HepG2 (cell line): ENCODE results near the gene GTF2I. TPM values are rescaled to one million over a fixed set of nuclear protein-coding genes. Genes with fewer than 3 reads are reported as not detected.

ENCODE experiments used
- EP300 ChIP-seq, 3 experiments: sonication (generic) in 1 of 3; formaldehyde crosslinking in 1 of 3; IDR thresholded peaks; 2 replicates each; pipeline versions ENCODE4 v1.5.1 to v1.6.1; 2011 to 2020; ENCODE audit warnings: low read depth in 2 of 3, low read length in 2 of 3, borderline replicate concordance in 1 of 3, improper control_type of control experiment in 1 of 3, mild to moderate bottlenecking in 1 of 3, missing genetic modification reagents in 1 of 3, moderate library complexity in 1 of 3
- FOXM1 ChIP-seq: sonication (generic); formaldehyde crosslinking; IDR thresholded peaks from 2 replicates; pipeline ENCODE4 v1.5.0; 2020; ENCODE audit warnings: missing genetic modification reagents
- FOXO1 ChIP-seq: sonication (generic); formaldehyde crosslinking; IDR thresholded peaks from 2 replicates; pipeline ENCODE4 v1.4.0; 2020; ENCODE audit warnings: missing genetic modification reagents
- FOXP1 ChIP-seq, 2 experiments: fragments of 450-650 bp in 1 of 2; IDR thresholded peaks; 2 replicates each; pipeline ENCODE4 v1.6.1; 2017 to 2018; ENCODE audit warnings: antibody characterized with exemption in 1 of 2
- KAT8 ChIP-seq: IDR thresholded peaks from 2 replicates; pipeline ENCODE4 v1.6.1; 2016; ENCODE audit warnings: missing genetic modification reagents, missing compliant biosample characterization
- KDM6A ChIP-seq: IDR thresholded peaks from 2 replicates; pipeline ENCODE4 v1.6.1; 2016; ENCODE audit warnings: low read depth
- RELA ChIP-seq: sonication (generic); formaldehyde crosslinking; IDR thresholded peaks from 2 replicates; pipeline ENCODE4 v1.4.0; 2020; ENCODE audit warnings: missing genetic modification reagents
- SALL1 ChIP-seq: sonication (generic); formaldehyde crosslinking; IDR thresholded peaks from 2 replicates; pipeline ENCODE4 v1.8.0; 2022; ENCODE audit warnings: mild to moderate bottlenecking, missing genetic modification reagents
- SALL2 ChIP-seq: sonication (generic); formaldehyde crosslinking; IDR thresholded peaks from 2 replicates; pipeline ENCODE4 v1.8.1; 2023; ENCODE audit warnings: mild to moderate bottlenecking, missing genetic modification reagents, inconsistent platforms
- SOX13 ChIP-seq, 3 experiments: fragments of 450-650 bp in 1 of 3; sonication (generic) in 1 of 3; formaldehyde crosslinking in 1 of 3; IDR thresholded peaks in 2 of 3; conservative IDR thresholded peaks in 1 of 3; 2 replicates each; pipeline versions ENCODE4 v1.5.0 to v1.6.1; 2016 to 2020; ENCODE audit warnings: antibody characterized with exemption in 1 of 3, mild to moderate bottlenecking in 1 of 3, missing compliant biosample characterization in 1 of 3, missing genetic modification reagents in 1 of 3, moderate library complexity in 1 of 3
- TBL1XR1 ChIP-seq: fragments of 150-350 bp; IDR thresholded peaks from 2 replicates; pipeline ENCODE4 v1.6.1; 2014; ENCODE audit warnings: borderline replicate concordance, low read length; ENCODE audit not compliant: partially characterized antibody
- TFAP4 ChIP-seq: sonication (generic); IDR thresholded peaks from 2 replicates; pipeline ENCODE4 v1.6.1; 2016; ENCODE audit warnings: low read depth, borderline replicate concordance
- TGIF2 ChIP-seq: IDR thresholded peaks from 2 replicates; pipeline ENCODE4 v1.6.1; 2016; ENCODE audit warnings: control low read depth, missing compliant biosample characterization
- THRA ChIP-seq: sonication (generic); formaldehyde crosslinking; IDR thresholded peaks from 2 replicates; pipeline ENCODE4 v1.4.0; 2020; ENCODE audit warnings: missing genetic modification reagents, borderline replicate concordance
- XRCC5 ChIP-seq: fragments of 200-400 bp; formaldehyde crosslinking; optimal IDR thresholded peaks from 2 replicates; pipeline ENCODE3; 2017; ENCODE audit warnings: mild to moderate bottlenecking, low read length
- ZNF160 ChIP-seq: sonication (generic); formaldehyde crosslinking; IDR thresholded peaks from 2 replicates; pipeline ENCODE4 v1.8.0; 2022; ENCODE audit warnings: mild to moderate bottlenecking, inconsistent platforms, missing genetic modification reagents
- ZNF264 ChIP-seq: sonication (generic); formaldehyde crosslinking; IDR thresholded peaks from 2 replicates; pipeline ENCODE4 v1.4.0; 2020; ENCODE audit warnings: missing genetic modification reagents
- ZNF281 ChIP-seq: sonication (generic); formaldehyde crosslinking; IDR thresholded peaks from 2 replicates; pipeline ENCODE4 v1.4.0; 2020; ENCODE audit warnings: missing genetic modification reagents, borderline replicate concordance
- ZNF333 ChIP-seq: sonication (generic); formaldehyde crosslinking; IDR thresholded peaks from 2 replicates; pipeline ENCODE4 v1.4.0; 2020; ENCODE audit warnings: mild to moderate bottlenecking, missing genetic modification reagents, borderline replicate concordance
- ZNF558 ChIP-seq: sonication (generic); formaldehyde crosslinking; IDR thresholded peaks from 2 replicates; pipeline ENCODE4 v1.9.0; 2022; ENCODE audit warnings: mild to moderate bottlenecking, missing genetic modification reagents, borderline replicate concordance
- ZNF605 ChIP-seq: sonication (generic); formaldehyde crosslinking; IDR thresholded peaks from 2 replicates; pipeline ENCODE4 v1.8.0; 2022; ENCODE audit warnings: mild to moderate bottlenecking, missing genetic modification reagents
- ZNF644 ChIP-seq: IDR thresholded peaks from 2 replicates; pipeline ENCODE4 v1.6.1; 2016; ENCODE audit warnings: low read depth
- ZNF850 ChIP-seq: sonication (generic); formaldehyde crosslinking; conservative IDR thresholded peaks from 2 replicates; pipeline ENCODE4 v1.9.0; 2021; ENCODE audit warnings: mild to moderate bottlenecking, missing genetic modification reagents
- ZSCAN31 ChIP-seq: sonication (generic); formaldehyde crosslinking; IDR thresholded peaks from 2 replicates; pipeline ENCODE4 v1.5.0; 2020; ENCODE audit warnings: low read depth, mild to moderate bottlenecking, missing genetic modification reagents
- polyA plus RNA-seq, 8 experiments: library from polyadenylated mRNA; depleted of rRNA in 3 of 8; stranded (reverse) in 7 of 8; unstranded in 1 of 8; fragments of >200 nt; fragmentation: Illumina TruSeq in 4 of 8; extraction: Trizol in 4 of 8; gene quantifications; 2 replicates each; pipeline versions ENCODE4 v1.2.1 to v1.2.3, GENCODE V29; 2011 to 2016; ENCODE audit warnings: low read depth in 4 of 8, missing spikeins in 1 of 8, mixed read lengths in 1 of 8; ENCODE audit not compliant: insufficient read depth in 1 of 8
- total RNA-seq, 5 experiments: library from RNA; depleted of rRNA; stranded (reverse); fragments of >200 nt; fragmentation: Illumina TruSeq; extraction: Trizol; gene quantifications; 2 replicates each; pipeline ENCODE4 v1.2.3, GENCODE V29; 2016; ENCODE audit warnings: low read depth in 1 of 5

The GTF2I gene
- total and polyA plus RNA-seq, 2 of the 13 experiments (the other 11 are each of a cell fraction or from before 2014, with no cell fraction given) = 74.6 to 125 TPM

GRCh38 chr7:74627661-74628411 is 29.7 kb upstream of the GTF2I start (continued):
- peak; percentile 98 for TF ChIP-seq ZNF264 (CRISPR knock-in tag)
- no peak for TF ChIP-seq TBL1XR1
- no peak; the same call in 1 of the 2 replicates for TF ChIP-seq ZNF281 (CRISPR knock-in tag)
- 0 out of 2 replicates have a peak, but pooled peaks have one; percentile 29 for TF ChIP-seq KDM6A (CRISPR knock-in tag)
- no peak for TF ChIP-seq TGIF2 (CRISPR knock-in tag)
- TF ChIP-seq THRA (CRISPR knock-in tag) = 0 out of 2 replicates have a peak, but pooled peaks have one; percentile 19
- no peak for TF ChIP-seq ZNF160 (CRISPR knock-in tag)
- TF ChIP-seq ZNF850 = no peak
- TF ChIP-seq ZNF605 (CRISPR knock-in tag) = 0 out of 2 replicates have a peak, but pooled peaks have one; percentile 44
- peak in 1 of 2 experiments; percentile 56; a peak in 1 of 4 replicates for TF ChIP-seq EP300 (IDR thresholded peaks at IDR 0.05; ENCODE audit: low read depth in 2 of 2, low read length in 2 of 2)
- TF ChIP-seq EP300 (CRISPR knock-in tag; IDR thresholded peaks at IDR 0.05; ENCODE audit: borderline replicate concordance) = no peak
- TF ChIP-seq ZNF644 (CRISPR knock-in tag) = 0 out of 2 replicates have a peak, but pooled peaks have one; percentile 65
- TF ChIP-seq FOXM1 (CRISPR knock-in tag) = no peak
- TF ChIP-seq ZSCAN31 (CRISPR knock-in tag) = no peak
- TF ChIP-seq KAT8 (CRISPR knock-in tag) = peak; percentile 61; the same call in 1 of the 2 replicates
- no peak for TF ChIP-seq RELA (CRISPR knock-in tag)
- peak; percentile 35; the same call in 1 of the 2 replicates for TF ChIP-seq SOX13 (IDR thresholded peaks at IDR 0.05)
- peak in 1 of 2 experiments; percentile 82; a peak in 2 of 4 replicates for TF ChIP-seq SOX13 (CRISPR knock-in tag; conservative IDR thresholded peaks at IDR 0.05 in 1 of 2, IDR thresholded peaks at IDR 0.05 in 1 of 2)
- 0 out of 2 replicates have a peak, but pooled peaks have one; percentile 14 for TF ChIP-seq FOXO1
- 0 out of 2 replicates have a peak, but pooled peaks have one; percentile 49 for TF ChIP-seq SALL2 (CRISPR knock-in tag)
- peak; percentile 80 for TF ChIP-seq SALL1 (CRISPR knock-in tag)
- no peak for TF ChIP-seq FOXP1 (IDR thresholded peaks at IDR 0.05)
- TF ChIP-seq FOXP1 (CRISPR knock-in tag; IDR thresholded peaks at IDR 0.05) = no peak
- no peak for TF ChIP-seq ZNF333
- TF ChIP-seq TFAP4 = peak; percentile 64; the same call in 1 of the 2 replicates
- TF ChIP-seq ZNF558 (CRISPR knock-in tag) = no peak
- peak; percentile 72 for TF ChIP-seq XRCC5
